ENCODE data around the gene ZNF497.
"Not testable (repeated sequence)": the region's sequence is repeated elsewhere in the genome, so short reads cannot be mapped to it uniquely, and the experiment has no call there.

DNA sequence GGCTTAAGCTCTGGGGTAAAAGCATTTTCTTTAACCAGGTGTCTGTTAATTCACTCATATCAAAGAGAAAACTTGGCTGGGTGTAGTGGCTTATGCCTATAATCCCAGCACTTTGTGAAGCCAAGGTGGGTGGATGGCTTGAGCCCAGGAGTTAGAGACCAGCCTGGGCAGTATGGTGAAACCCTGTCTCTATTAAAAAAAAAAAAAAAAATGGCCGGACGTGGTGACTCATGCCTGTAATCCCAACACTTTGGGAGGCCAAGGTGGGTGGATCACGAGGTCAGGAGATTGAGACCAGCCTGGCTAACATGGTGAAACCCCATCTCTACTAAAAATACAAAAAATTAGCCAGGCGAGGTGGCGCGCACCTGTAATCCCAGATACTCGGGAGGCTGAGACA, 14.2 kb upstream of the ZNF497 start:
- TF ChIP-seq, protein P1, sequence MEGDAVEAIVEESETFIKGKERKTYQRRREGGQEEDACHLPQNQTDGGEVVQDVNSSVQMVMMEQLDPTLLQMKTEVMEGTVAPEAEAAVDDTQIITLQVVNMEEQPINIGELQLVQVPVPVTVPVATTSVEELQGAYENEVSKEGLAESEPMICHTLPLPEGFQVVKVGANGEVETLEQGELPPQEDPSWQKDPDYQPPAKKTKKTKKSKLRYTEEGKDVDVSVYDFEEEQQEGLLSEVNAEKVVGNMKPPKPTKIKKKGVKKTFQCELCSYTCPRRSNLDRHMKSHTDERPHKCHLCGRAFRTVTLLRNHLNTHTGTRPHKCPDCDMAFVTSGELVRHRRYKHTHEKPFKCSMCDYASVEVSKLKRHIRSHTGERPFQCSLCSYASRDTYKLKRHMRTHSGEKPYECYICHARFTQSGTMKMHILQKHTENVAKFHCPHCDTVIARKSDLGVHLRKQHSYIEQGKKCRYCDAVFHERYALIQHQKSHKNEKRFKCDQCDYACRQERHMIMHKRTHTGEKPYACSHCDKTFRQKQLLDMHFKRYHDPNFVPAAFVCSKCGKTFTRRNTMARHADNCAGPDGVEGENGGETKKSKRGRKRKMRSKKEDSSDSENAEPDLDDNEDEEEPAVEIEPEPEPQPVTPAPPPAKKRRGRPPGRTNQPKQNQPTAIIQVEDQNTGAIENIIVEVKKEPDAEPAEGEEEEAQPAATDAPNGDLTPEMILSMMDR (IDR thresholded peaks at IDR 0.05): not testable (repeated sequence)
- not testable (repeated sequence) for TF ChIP-seq POLR2A (IDR thresholded peaks at IDR 0.05)

Measured in right lobe of liver (tissue), 4 donors.